Activated T-helper 9 cell treated with anti-CD3 and anti-CD28 coated beads, Interleukin-2, amount 50 U/mL, for 16 hours (primary cell): ENCODE data around the gene HOXB1.

ENCODE experiments used
- DNase-seq: peaks from one replicate; pipeline ENCODE4 v3.0.0-alpha.2; 2020; ENCODE audit warnings: low read depth

The HOXB1 gene

GRCh38 chr17:48567646-48568354 is 37.0 kb upstream of the HOXB1 start:
- no peak for DNase-seq

- no peak for DNase-seq
Measured at GRCh38 chr17:48567209-48567608, 36.4 kb upstream of the HOXB1 start.

GRCh38 chr17:48566717-48567116 is 35.9 kb upstream of the HOXB1 start:
- no peak for DNase-seq

GRCh38 chr17:48565925-48566710 is 35.3 kb upstream of the HOXB1 start:
- no peak for DNase-seq

GRCh38 chr17:48565022-48565554 is 34.3 kb upstream of the HOXB1 start:
- DNase-seq: no peak

GRCh38 chr17:48564188-48565021 is 33.6 kb upstream of the HOXB1 start:
- no peak for DNase-seq

- no peak for DNase-seq
Measured at GRCh38 chr17:48563867-48564187, 33.0 kb upstream of the HOXB1 start.

GRCh38 chr17:48563385-48563838 is 32.6 kb upstream of the HOXB1 start:
- no peak for DNase-seq

- no peak for DNase-seq
Measured at GRCh38 chr17:48562934-48563333, 32.1 kb upstream of the HOXB1 start.

GRCh38 chr17:48561884-48562810 is 31.3 kb upstream of the HOXB1 start:
- no peak for DNase-seq

GRCh38 chr17:48559840-48560817 is 29.3 kb upstream of the HOXB1 start:
- DNase-seq: no peak

- DNase-seq: no peak
Measured at GRCh38 chr17:48559122-48559839, 28.5 kb upstream of the HOXB1 start.

GRCh38 chr17:48558831-48559121 is 28.0 kb upstream of the HOXB1 start:
- no peak for DNase-seq

GRCh38 chr17:48558057-48558830 is 27.4 kb upstream of the HOXB1 start:
- no peak for DNase-seq

- DNase-seq: no peak
Measured at GRCh38 chr17:48556576-48557401, 26.0 kb upstream of the HOXB1 start.

- no peak for DNase-seq
Measured at GRCh38 chr17:48556229-48556575, 25.4 kb upstream of the HOXB1 start.

- no peak for DNase-seq
Measured at GRCh38 chr17:48555258-48556228, 24.7 kb upstream of the HOXB1 start.
